ENCODE measurements around the gene ST8SIA1. TPM values are rescaled to one million over a fixed set of nuclear protein-coding genes. Genes with fewer than 3 reads are reported as not detected.

Gene ST8SIA1
- total RNA-seq, 2 donors from 2014 or later: 2.8 to 4.0 TPM

Other genes starting within 250 kb of the ST8SIA1 start
- 10 to 100 TPM; 31.0 to 34.7 TPM for gene C2CD5, start 209.8 kb upstream of the ST8SIA1 start, total RNA-seq

Data from posterior vena cava (tissue), 2 donors.